Activated B cell treated with CpG ODN at 0.5 μM for 24 hours (primary cell): ENCODE measurements around the gene NCDN. TPM values are rescaled to one million over a fixed set of nuclear protein-coding genes. Genes with fewer than 3 reads are reported as not detected.
"Not testable (repeated sequence)": the region's sequence is repeated elsewhere in the genome, so short reads cannot be mapped to it uniquely, and the experiment has no call there.

ENCODE experiments used
- ATAC-seq: fragments of 200-7000 bp; cut with Tn5 transposase; one replicate; pipeline ENCODE4 v1.10.0; 2021; ENCODE audit warnings: low read depth, mild to moderate bottlenecking, moderate library complexity
- CTCF ChIA-PET: fragments of 350-600 bp; sonication (Branson Sonifier 250); formaldehyde crosslinking; loops from one replicate; lab custom pipeline; 2021; ENCODE audit warnings: antibody characterized with exemption; lab: Charles Lee
- POLR2A ChIA-PET: fragments of 350-600 bp; sonication (Branson Sonifier 250); formaldehyde crosslinking; loops from one replicate; lab custom pipeline; 2021; ENCODE audit warnings: antibody characterized with exemption; lab: Charles Lee
- DNase-seq: peaks from one replicate; pipeline ENCODE4 v3.0.0; 2022
- H3K27ac Mint-ChIP-seq: one replicate; pipeline ENCODE4 v1.8.0; 2020; ENCODE audit warnings: mixed read lengths
- H3K27me3 Mint-ChIP-seq: one replicate; pipeline ENCODE4 v1.8.0; 2021; ENCODE audit warnings: mixed read lengths
- H3K36me3 Mint-ChIP-seq: one replicate; pipeline ENCODE4 v1.8.0; 2021; ENCODE audit warnings: low read depth, mixed read lengths
- H3K4me1 Mint-ChIP-seq: one replicate; pipeline ENCODE4 v1.8.0; 2021; ENCODE audit warnings: mixed read lengths
- H3K4me3 Mint-ChIP-seq: one replicate; pipeline ENCODE4 v1.8.0; 2020; ENCODE audit warnings: mild to moderate bottlenecking, mixed read lengths
- H3K9me3 Mint-ChIP-seq: one replicate; pipeline ENCODE4 v1.8.0; 2020; ENCODE audit warnings: mixed read lengths
- CTCF ChIP-seq: fragments of 200-600 bp; IDR thresholded peaks from one replicate; pipeline ENCODE4 v1.8.0; 2022; ENCODE audit warnings: antibody characterized with exemption, mild to moderate bottlenecking
- intact Hi-C: fragments of 100-400 bp; cut with micrococcal nuclease; formaldehyde crosslinking; loops from one replicate; pipeline ENCODE4 v1.15.1; 2024
- total RNA-seq: library from RNA; stranded (reverse); gene quantifications from 2 replicates; pipeline ENCODE4 v1.2.3, GENCODE V29; 2022

NCDN gene
- total RNA-seq, 1 donor from 2014 or later: 18.4 TPM

- Mint-ChIP-seq H3K36me3 (no peaks in the 10 kb centered on the region), H3K4me3 (no peak overlapping the region), H3K9me3 (no peaks in the 10 kb centered on the region), H3K27ac (no peak overlapping the region), H3K4me1 (no peaks in the 10 kb centered on the region), H3K27me3 (no peaks in the 10 kb centered on the region)
- intact Hi-C loops: no loop called here
- POLR2A ChIA-PET: no interaction called here
- CTCF ChIA-PET: no interaction called here
- TF ChIP-seq CTCF: no peak
- DNase-seq (no peak), ATAC-seq (no peak)
These were observed 27.7 kb downstream of the NCDN start for GRCh38 chr1:35585281-35585680.

- H3K4me1 Mint-ChIP-seq, H3K27ac Mint-ChIP-seq, H3K9me3 Mint-ChIP-seq: not testable (repeated sequence)
These were observed 28.2 kb downstream of the NCDN start for GRCh38 chr1:35585805-35586204.

GRCh38 chr1:35586808-35587207 lies 29.2 kb downstream of the NCDN start:
- intact Hi-C loops: no loop called here
- H3K27ac Mint-ChIP-seq: no peak overlapping the region
- H3K36me3 Mint-ChIP-seq: peaks cover 5% of the 10 kb centered on the region
- CTCF ChIA-PET: no interaction called here
- DNase-seq (no peak), ATAC-seq (no peak)
- TF ChIP-seq CTCF: no peak
- H3K4me1 Mint-ChIP-seq: no peaks in the 10 kb centered on the region
- POLR2A ChIA-PET: no interaction called here
- no peaks in the 10 kb centered on the region for H3K9me3 Mint-ChIP-seq
- H3K4me3 Mint-ChIP-seq: no peak overlapping the region
- no peaks in the 10 kb centered on the region for H3K27me3 Mint-ChIP-seq

More at GRCh38 chr1:35585805-35586204, 28.2 kb downstream of the NCDN start:
- H3K4me3 Mint-ChIP-seq, H3K36me3 Mint-ChIP-seq, POLR2A ChIA-PET, CTCF ChIA-PET, ATAC-seq, DNase-seq, H3K27me3 Mint-ChIP-seq, intact Hi-C loops: not testable (repeated sequence)

- H3K9me3 Mint-ChIP-seq: no peaks in the 10 kb centered on the region
- no peak for TF ChIP-seq CTCF
- H3K4me1 Mint-ChIP-seq: no peaks in the 10 kb centered on the region
- H3K27ac Mint-ChIP-seq: no peak overlapping the region
- ATAC-seq (no peak), DNase-seq (no peak)
- H3K27me3 Mint-ChIP-seq: no peaks in the 10 kb centered on the region
- ChIA-PET CTCF (interaction anchor here (0.9 kb wide), 1 partner anchor 19 kb away, joined by 3 read pairs; no protein-coding TSS in a partner anchor), POLR2A (no interaction called here)
- H3K36me3 Mint-ChIP-seq: peaks cover 5% of the 10 kb centered on the region
- H3K4me3 Mint-ChIP-seq: no peak overlapping the region
- intact Hi-C loops: no loop called here
These were observed 30.1 kb downstream of the NCDN start for GRCh38 chr1:35587736-35588135.

- peaks cover 5% of the 10 kb centered on the region for H3K36me3 Mint-ChIP-seq
- no peaks in the 10 kb centered on the region for H3K4me1 Mint-ChIP-seq
- no peak for TF ChIP-seq CTCF
- H3K27ac Mint-ChIP-seq: no peak overlapping the region
- no peak for ATAC-seq
- intact Hi-C loops: no loop called here
- CTCF ChIA-PET: interaction anchor here (0.9 kb wide), 1 partner anchor 19 kb away, joined by 3 read pairs; no protein-coding TSS in a partner anchor
- no peaks in the 10 kb centered on the region for H3K9me3 Mint-ChIP-seq
- no peak overlapping the region for H3K4me3 Mint-ChIP-seq
- POLR2A ChIA-PET: no interaction called here
- DNase-seq: no peak
- no peaks in the 10 kb centered on the region for H3K27me3 Mint-ChIP-seq
These were observed 30.8 kb downstream of the NCDN start for GRCh38 chr1:35588197-35588910.
